Endothelial cell of umbilical vein (primary cell): ENCODE results near the gene DZIP1. TPM values are rescaled to one million over a fixed set of nuclear protein-coding genes. Genes with fewer than 3 reads are reported as not detected.

Source experiments
- BruUV-seq: library from RNA; stranded (reverse); fragments of 400-500 nt; replicated peaks from 2 replicates; lab custom pipeline; 2021; lab: Mats Ljungman, UMichigan
- CTCF ChIA-PET: fragments of 300-600, 350-600 bp; sonication (Branson Sonifier 250); formaldehyde crosslinking; loops from one replicate; lab custom pipeline; 2021; ENCODE audit warnings: antibody characterized with exemption, inconsistent platforms; lab: Charles Lee
- POLR2A ChIA-PET: fragments of 300-600, 350-600 bp; sonication (Branson Sonifier 250); formaldehyde crosslinking; loops from one replicate; lab custom pipeline; 2021; ENCODE audit warnings: antibody characterized with exemption, inconsistent platforms; lab: Charles Lee
- DNase-seq: peaks from one replicate; pipeline ENCODE4 v3.0.0-alpha.2; 2011; ENCODE audit warnings: low read depth, low spot score
- FAIRE-seq: peaks from 2 replicates; lab custom pipeline; 2011; peaks lifted over from hg19 to GRCh38; lab: Jason Lieb, UNC
- H2AFZ ChIP-seq: 2 replicates; pipeline ENCODE4 v1.6.0; 2012; ENCODE audit warnings: low read depth, low read length, control low read depth, inconsistent platforms
- H3K27ac ChIP-seq: 2 replicates; pipeline ENCODE4 v1.5.1; 2011; ENCODE audit warnings: low read depth, mild to moderate bottlenecking, control low read depth, low read length, moderate library complexity; ENCODE audit not compliant: insufficient read depth
- H3K27me3 ChIP-seq, 2 experiments: 2 replicates each; pipeline versions ENCODE4 v1.6.0 to v1.6.1; 2011; ENCODE audit warnings: low read length in 2 of 2, mixed read lengths in 1 of 2; ENCODE audit not compliant: control insufficient read depth in 2 of 2, insufficient read depth in 2 of 2
- H3K36me3 ChIP-seq, 2 experiments: 2 replicates in 1 of 2; 3 replicates in 1 of 2; pipeline ENCODE4 v1.5.1; 2011; ENCODE audit warnings: low read length in 2 of 2, mild to moderate bottlenecking in 1 of 2, moderate library complexity in 1 of 2; ENCODE audit not compliant: control insufficient read depth in 2 of 2, insufficient read depth in 2 of 2; ENCODE audit errors: extremely low read depth in 1 of 2
- H3K4me1 ChIP-seq: 3 replicates; pipeline ENCODE4 v1.5.1; 2011; ENCODE audit warnings: mild to moderate bottlenecking, low read length; ENCODE audit not compliant: control insufficient read depth, insufficient read depth; ENCODE audit errors: extremely low read depth
- H3K4me2 ChIP-seq: 2 replicates; pipeline ENCODE4 v1.6.1; 2011; ENCODE audit warnings: low read length, control low read depth, mixed read lengths; ENCODE audit not compliant: insufficient read depth
- H3K4me3 ChIP-seq, 3 experiments: fragments of 200-600 bp in 1 of 3; sonication (generic), shearing (Covaris generic) in 1 of 3; replicated peaks in 1 of 3; 2 replicates each; pipeline ENCODE4 v1.5.1; 2011 to 2016; ENCODE audit warnings: control low read depth in 3 of 3, low read length in 3 of 3, mild to moderate bottlenecking in 2 of 3, inconsistent platforms in 1 of 3, low read depth in 1 of 3, moderate library complexity in 1 of 3; ENCODE audit not compliant: insufficient read depth in 1 of 3
- H3K79me2 ChIP-seq: 2 replicates; pipeline ENCODE4 v1.6.0; 2012; ENCODE audit warnings: low read length, inconsistent platforms; ENCODE audit not compliant: control insufficient read depth, insufficient read depth
- H3K9ac ChIP-seq: replicated peaks from 2 replicates; pipeline ENCODE3; 2011; ENCODE audit warnings: low read length, control low read depth; ENCODE audit not compliant: insufficient read depth; ENCODE audit errors: extremely low read depth
- H3K9me1 ChIP-seq: replicated peaks from 3 replicates; pipeline ENCODE4 v1.6.0; 2011; ENCODE audit warnings: mild to moderate bottlenecking, low read length; ENCODE audit not compliant: control insufficient read depth, insufficient read depth; ENCODE audit errors: extremely low read depth
- H3K9me3 ChIP-seq: replicated peaks from 2 replicates; pipeline ENCODE4 v1.5.1; 2012; ENCODE audit warnings: low read length, inconsistent platforms; ENCODE audit not compliant: control insufficient read depth, insufficient read depth
- H4K20me1 ChIP-seq: replicated peaks from 2 replicates; pipeline ENCODE3; 2011; ENCODE audit warnings: mild to moderate bottlenecking, low read length; ENCODE audit not compliant: control insufficient read depth, insufficient read depth; ENCODE audit errors: extremely low read depth
- FOS ChIP-seq: IDR thresholded peaks from 2 replicates; pipeline ENCODE4 v1.6.1; 2011; ENCODE audit warnings: mild to moderate bottlenecking, low read length, moderate library complexity, borderline replicate concordance; ENCODE audit not compliant: insufficient read depth
- GATA2 ChIP-seq: IDR thresholded peaks from 2 replicates; pipeline ENCODE4 v1.7.0; 2011; ENCODE audit warnings: low read depth, mild to moderate bottlenecking, moderate library complexity, mixed read lengths, low read length; ENCODE audit not compliant: insufficient read length, insufficient read depth
- JUN ChIP-seq: IDR thresholded peaks from 2 replicates; pipeline ENCODE4 v1.6.1; 2011; ENCODE audit warnings: borderline replicate concordance, low read depth; ENCODE audit not compliant: insufficient read length, insufficient read depth
- MAX ChIP-seq: IDR thresholded peaks from 2 replicates; pipeline ENCODE4 v1.6.1; 2011; ENCODE audit not compliant: insufficient read depth, insufficient read length
- MYC ChIP-seq: IDR thresholded peaks from one replicate; pipeline ENCODE4 v1.6.1; 2011; ENCODE audit warnings: mild to moderate bottlenecking, low read depth, low read length
- POLR2A ChIP-seq: IDR thresholded peaks from 2 replicates; pipeline ENCODE4 v1.6.1; 2012; ENCODE audit warnings: low read depth, mild to moderate bottlenecking, control low read depth, low read length
- POLR2AphosphoS5 ChIP-seq: IDR thresholded peaks from 2 replicates; pipeline ENCODE4 v1.6.1; 2012; ENCODE audit warnings: low read depth, mild to moderate bottlenecking, control low read depth, low read length, moderate library complexity; ENCODE audit not compliant: insufficient read depth
- dilution Hi-C: fragments of 300-500 bp; cut with MboI; formaldehyde crosslinking; loops from one replicate; pipeline ENCODE4 v1.15.0; 2019; ENCODE audit warnings: low sequenced_read_pairs; ENCODE audit not compliant: extremely low pct_ligation_motif_present
- intact Hi-C: fragments of 100-400 bp; cut with micrococcal nuclease; formaldehyde crosslinking; loops from one replicate; pipeline ENCODE4 v1.10.0; 2022
- polyA plus RNA-seq, 4 experiments: library from polyadenylated mRNA; depleted of rRNA in 3 of 4; stranded (reverse) in 3 of 4; unstranded in 1 of 4; fragments of >200 nt; gene quantifications; 2 replicates each; pipeline versions ENCODE4 v1.2.1 to v1.2.3, GENCODE V29; 2011 to 2012; ENCODE audit warnings: missing spikeins in 1 of 4
- total RNA-seq: library from RNA; stranded (reverse); gene quantifications from 2 replicates; pipeline ENCODE4 v1.2.3, GENCODE V29; 2021
- TF ChIP-seq, protein P1 (sequence below), 2 donors: IDR thresholded peaks; 1 replicate in 1 of 2; 2 replicates in 1 of 2; pipeline ENCODE4 v1.5.1; 2011; ENCODE audit warnings: low read length in 2 of 2, mild to moderate bottlenecking in 2 of 2, moderate library complexity in 2 of 2, control low read depth in 1 of 2, inconsistent platforms in 1 of 2, low read depth in 1 of 2; ENCODE audit not compliant: insufficient read depth in 1 of 2; ENCODE audit errors: extremely low read depth in 1 of 2

Gene DZIP1
- total and polyA plus RNA-seq, 2 donors (not counting 3 experiments of a cell fraction or from before 2014, with no cell fraction given) = 8.6 to 32.1 TPM

- Histone ChIP-seq H3K4me3 (no peak overlapping the region), H3K4me1 (no peaks in the 10 kb centered on the region), H3K9ac (no peak overlapping the region), H2AFZ (no peak overlapping the region), H3K79me2 (no peaks in the 10 kb centered on the region), H3K27ac (no peak overlapping the region), H3K4me2 (no peak overlapping the region), H3K9me3 (no peaks in the 10 kb centered on the region), H3K9me1 (no peaks in the 10 kb centered on the region), H4K20me1 (no peaks in the 10 kb centered on the region), H3K27me3 (no peaks in the 10 kb centered on the region), H3K36me3 (peaks cover 15 to 36% of the 10 kb centered on the region in 2 experiments)
- intact Hi-C loops = no loop called here
- BruUV-seq = no TSS peak
- dilution Hi-C loops = no loop called here
- CTCF ChIA-PET = interaction anchor here (1.0 to 1.6 kb wide), 2 partner anchors 49 to 92 kb away, joined by 3 to 6 read pairs; no protein-coding TSS in a partner anchor
- POLR2A ChIA-PET = no interaction called here
- DNase-seq (no peak), FAIRE-seq (no peak)
- TF ChIP-seq GATA2 (no peak), MYC (no peak), POLR2A (no peak), MAX (no peak), JUN (no peak), FOS (no peak), POLR2AphosphoS5 (no peak)
- TF ChIP-seq, protein P1, sequence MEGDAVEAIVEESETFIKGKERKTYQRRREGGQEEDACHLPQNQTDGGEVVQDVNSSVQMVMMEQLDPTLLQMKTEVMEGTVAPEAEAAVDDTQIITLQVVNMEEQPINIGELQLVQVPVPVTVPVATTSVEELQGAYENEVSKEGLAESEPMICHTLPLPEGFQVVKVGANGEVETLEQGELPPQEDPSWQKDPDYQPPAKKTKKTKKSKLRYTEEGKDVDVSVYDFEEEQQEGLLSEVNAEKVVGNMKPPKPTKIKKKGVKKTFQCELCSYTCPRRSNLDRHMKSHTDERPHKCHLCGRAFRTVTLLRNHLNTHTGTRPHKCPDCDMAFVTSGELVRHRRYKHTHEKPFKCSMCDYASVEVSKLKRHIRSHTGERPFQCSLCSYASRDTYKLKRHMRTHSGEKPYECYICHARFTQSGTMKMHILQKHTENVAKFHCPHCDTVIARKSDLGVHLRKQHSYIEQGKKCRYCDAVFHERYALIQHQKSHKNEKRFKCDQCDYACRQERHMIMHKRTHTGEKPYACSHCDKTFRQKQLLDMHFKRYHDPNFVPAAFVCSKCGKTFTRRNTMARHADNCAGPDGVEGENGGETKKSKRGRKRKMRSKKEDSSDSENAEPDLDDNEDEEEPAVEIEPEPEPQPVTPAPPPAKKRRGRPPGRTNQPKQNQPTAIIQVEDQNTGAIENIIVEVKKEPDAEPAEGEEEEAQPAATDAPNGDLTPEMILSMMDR (IDR thresholded peaks at IDR 0.05; ENCODE audit: extremely low read depth in 1 of 2, insufficient read depth in 1 of 2, low read depth in 1 of 2, low read length in 2 of 2) = no peak
Observed at GRCh38 chr13:95585867-95586266, 58.6 kb downstream of the DZIP1 start.
